Prostate gland (tissue), 2 donors: ENCODE data around the gene LRP2BP.

ENCODE experiments used
- CTCF ChIP-seq, 4 experiments: fragments of 200-600 bp in 2 of 4; fragments of 450-650 bp in 2 of 4; sonication (generic) in 2 of 4; IDR thresholded peaks; 1 replicate in 3 of 4; 2 replicates in 1 of 4; pipeline ENCODE4 v1.5.1; 2016 to 2019; ENCODE audit warnings: antibody characterized with exemption in 4 of 4, mild to moderate bottlenecking in 2 of 4, moderate library complexity in 2 of 4
- POLR2AphosphoS5 ChIP-seq: sonication (generic); formaldehyde crosslinking; IDR thresholded peaks from one replicate; pipeline ENCODE4 v1.6.1; 2017; ENCODE audit warnings: antibody characterized with exemption

- TF ChIP-seq POLR2AphosphoS5 (no peak), CTCF (IDR thresholded peaks at IDR 0.05) (no peak)
Observed at GRCh38 chr4:185394568-185395237, 1.0 kb downstream of the LRP2BP start.
